ENCODE results near the gene PDHB. TPM values are rescaled to one million over a fixed set of nuclear protein-coding genes. Genes with fewer than 3 reads are reported as not detected.

PDHB gene
- total and polyA plus RNA-seq, 10 of the 15 experiments (the other 5 are each of a cell fraction or from before 2014, with no cell fraction given), result 62.9 to 224 (median 93.2) TPM

- TF ChIP-seq ZBTB11 (CRISPR knock-in tag; IDR thresholded peaks at IDR 0.05) (no peak), POLR2A (IDR thresholded peaks at IDR 0.05; ENCODE audit: low read depth, low read length) (no peak), MXI1 (IDR thresholded peaks at IDR 0.05; ENCODE audit: low read depth, low read length) (no peak)
Measured at GRCh38 chr3:58470363-58471024, 36.9 kb upstream of the PDHB start (continued).

GRCh38 chr3:58469096-58469495 lies 35.5 kb upstream of the PDHB start:
- Histone ChIP-seq H3K4me3 (no peak overlapping the region), H2AFZ (ENCODE audit: control insufficient read depth, low read depth, low read length) (no peak overlapping the region), H3K79me2 (ENCODE audit: control insufficient read depth, insufficient read depth, low read length) (no peaks in the 10 kb centered on the region), H3K4me1 (ENCODE audit: control insufficient read depth, insufficient read depth, low read length) (0 out of 2 replicates have a peak, but pooled peaks cover 2% of the 10 kb centered on the region), H3K9ac (ENCODE audit: control insufficient read depth, insufficient read depth, low read length) (no peak overlapping the region), H3K9me3 (replicated peaks; ENCODE audit: control insufficient read depth, insufficient read depth, low read length) (no peaks in the 10 kb centered on the region), H3K4me2 (ENCODE audit: control insufficient read depth, insufficient read depth) (no peak overlapping the region), H3K36me3 (ENCODE audit: control insufficient read depth in 2 of 2, insufficient read depth in 2 of 2, low read length in 1 of 2) (no peaks in the 10 kb centered on the region), H3K27me3 (replicated peaks in 1 of 2; ENCODE audit: control insufficient read depth in 2 of 2, insufficient read depth in 2 of 2, low read length in 1 of 2) (no peaks in the 10 kb centered on the region), H4K20me1 (ENCODE audit: control insufficient read depth, insufficient read depth) (no peaks in the 10 kb centered on the region), H3K27ac (ENCODE audit: control insufficient read depth, insufficient read depth) (no peak overlapping the region)
- FAIRE-seq (no peak), ATAC-seq (no peak), DNase-seq (ENCODE audit: low read depth, low spot score) (no peak)
- in situ Hi-C loops (cut with MboI), result no loop called here
- no TSS peak for BruUV-seq (replicated peaks)
- intact Hi-C loops (cut with micrococcal nuclease; ENCODE audit: unreplicated experiment), result no loop called here
- ChIA-PET CTCF (interaction anchor here (0.5 to 1.3 kb wide), 3 partner anchors 16 to 105 kb away, joined by 3 to 4 read pairs (median 3); no protein-coding TSS in a partner anchor), SMC1A (ENCODE audit: uncharacterized antibody, unreplicated experiment) (interaction anchor here (0.6 kb wide), 1 partner anchor 87 kb away, joined by 3 read pairs; no protein-coding TSS in a partner anchor), POLR2A (no interaction called here), RAD21 (ENCODE audit: unreplicated experiment) (no interaction called here)
- WGBS (ENCODE audit: insufficient coverage, insufficient replicate concordance, low lambda C conversion rate, missing lambda C conversion rate), result 65% methylated on average over 4 of the region's 4 CpGs
- TF ChIP-seq ATF2 (IDR thresholded peaks at IDR 0.05; ENCODE audit: low read length) (no peak), CUX1 (IDR thresholded peaks at IDR 0.05; ENCODE audit: insufficient replicate concordance, low read depth, low read length) (no peak), RELB (IDR thresholded peaks at IDR 0.05; ENCODE audit: low read depth) (no peak), IKZF2 (IDR thresholded peaks at IDR 0.05) (no peak)

Measured in GM12878 (cell line).